Measurements from ENCODE around the gene HEXIM2. TPM values are rescaled to one million over a fixed set of nuclear protein-coding genes. Genes with fewer than 3 reads are reported as not detected.

The HEXIM2 gene
- total and polyA plus RNA-seq, 2 of the 4 experiments (the other 2 are of a cell fraction), result 4.5 to 6.1 TPM

DNA sequence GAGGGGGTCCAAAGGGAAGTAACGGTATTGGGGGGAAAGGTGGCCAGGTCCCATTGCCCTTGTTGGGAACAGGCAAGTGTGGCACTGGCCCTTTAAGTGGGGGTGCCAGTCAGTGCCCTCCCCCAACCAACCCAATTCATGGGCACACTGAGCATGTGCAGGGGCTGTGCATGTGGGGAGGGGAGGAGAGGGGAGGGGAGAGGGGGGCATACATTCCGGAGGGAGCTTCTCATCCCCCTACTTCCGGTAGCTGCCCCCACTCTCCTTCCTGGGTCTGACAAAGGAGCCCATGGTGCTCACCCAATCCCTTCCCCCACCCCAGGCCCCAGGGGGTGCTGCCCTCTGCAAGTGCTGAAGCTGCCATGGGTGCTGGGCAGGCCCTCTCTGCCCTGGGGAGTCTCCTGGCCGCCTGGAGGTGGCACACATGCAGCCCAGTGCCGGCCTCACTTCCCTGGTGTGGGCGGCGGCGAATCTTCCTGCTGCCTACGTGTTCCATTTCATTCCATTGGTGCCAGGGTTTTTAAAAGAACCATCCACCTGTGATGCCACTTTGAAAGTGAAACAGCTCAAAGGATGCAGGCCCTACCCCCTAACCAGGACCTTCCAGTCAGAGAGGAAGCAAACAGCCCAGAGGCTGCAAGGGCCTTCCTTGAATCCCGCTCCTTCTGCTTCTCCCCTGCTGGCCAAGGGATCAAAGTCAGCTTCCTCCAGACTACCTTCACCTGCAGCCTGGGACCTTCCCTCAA, 11.0 kb downstream of the HEXIM2 start:
- peak overlapping the region; percentile 87 for H3K14ac ChIP-seq (replicated peaks; ENCODE audit: low read depth, low read length)
- H4K20me1 ChIP-seq (ENCODE audit: insufficient read depth, low read length), result no peaks in the 10 kb centered on the region
- peaks cover 0 to 19% of the 10 kb centered on the region in 2 experiments; a peak in 1 of 4 replicates for H3K79me1 ChIP-seq (ENCODE audit: low read depth in 1 of 2, low read length in 2 of 2)
- peak overlapping the region; percentile 23 for H3K4me2 ChIP-seq (ENCODE audit: low read depth, low read length)
- ATAC-seq (ENCODE audit: low read depth) (peak; percentile 77), DNase-seq (peak; percentile 72)
- peak overlapping the region; percentile 96 for H4K91ac ChIP-seq (ENCODE audit: insufficient read depth, low read depth, low read length)
- 40% methylated on average over 1 of the region's 10 CpGs; no CpG with 5 or more reads in 1 of the 2 experiments for WGBS, 2 experiments (ENCODE audit: extremely low coverage in 2 of 2, insufficient read length in 1 of 2)
- H2AFZ ChIP-seq (replicated peaks; ENCODE audit: low read length, poor library complexity), result peak overlapping the region; percentile 93
- ChIA-PET POLR2A (ENCODE audit: unreplicated experiment) (interaction anchor here (0.5 to 2.2 kb wide), 4 partner anchors 11 to 236 kb away, joined by 4 to 10 read pairs (median 8); partner anchors contain the start of genes HEXIM1 and HEXIM2), CTCF (interaction anchor here (0.6 to 1.2 kb wide), 2 partner anchors 21 to 37 kb away, joined by 5 read pairs; partner anchors contain the start of gene ACBD4)
- peak overlapping the region; percentile 72; the same call in 1 of the 2 replicates for H3K23ac ChIP-seq (ENCODE audit: low read depth, low read length)
- peak overlapping the region; percentile 83 for H4K5ac ChIP-seq (ENCODE audit: low read depth, low read length)
- BruUV-seq (replicated peaks), result no TSS peak
- H2BK15ac ChIP-seq (ENCODE audit: low read depth, low read length), result peak overlapping the region; percentile 93; the same call in 2 of the 3 replicates
- dilution Hi-C loops (cut with HindIII; ENCODE audit: low sequenced_read_pairs, unreplicated experiment), result no loop called here
- intact Hi-C loops (cut with micrococcal nuclease), result no loop called here
- peak overlapping the region; percentile 82 for H2BK20ac ChIP-seq (ENCODE audit: low read depth, low read length)
- peak overlapping the region; percentile 7; the same call in 1 of the 2 replicates for H3K9ac ChIP-seq (ENCODE audit: low read depth, low read length)
- H3K4me1 ChIP-seq (ENCODE audit: control insufficient read depth, insufficient read depth, low read length), result peaks cover 30% of the 10 kb centered on the region
- H2AK9ac ChIP-seq (replicated peaks; ENCODE audit: low read depth, low read length, poor library complexity), result peak overlapping the region; percentile 95
- peak overlapping the region; percentile 98 to 99 for H4K8ac ChIP-seq (ENCODE audit: low read depth in 2 of 2, low read length in 2 of 2)
- peak overlapping the region; percentile 96 for H3K4ac ChIP-seq (ENCODE audit: low read depth, low read length)
- peak overlapping the region; percentile 78 for H2BK5ac ChIP-seq (ENCODE audit: low read depth, low read length, poor library complexity, severe bottlenecking)
- H2AK5ac ChIP-seq (ENCODE audit: low read depth, low read length), result peak overlapping the region; percentile 96
- H3K36me3 ChIP-seq (ENCODE audit: control insufficient read depth, insufficient read depth, low read length), result peaks cover 4% of the 10 kb centered on the region; the same call in 1 of the 2 replicates
- no peaks in the 10 kb centered on the region for H3K9me3 ChIP-seq (ENCODE audit: control insufficient read depth, insufficient read depth, low read length)
- in situ Hi-C loops (cut with MboI; ENCODE audit: low sequenced_read_pairs), result no loop called here
- H2BK120ac ChIP-seq (ENCODE audit: low read depth, low read length), result peak overlapping the region; percentile 88
- H3K27ac ChIP-seq (ENCODE audit: insufficient read depth, low read length), result peak overlapping the region; percentile 71
- H3K27me3 ChIP-seq (ENCODE audit: control insufficient read depth, insufficient read depth, low read length), result no peaks in the 10 kb centered on the region
- H3K18ac ChIP-seq (ENCODE audit: low read depth, low read length), result peak overlapping the region; percentile 48
- peaks cover 33% of the 10 kb centered on the region for H3K9me1 ChIP-seq (ENCODE audit: insufficient read depth, low read length)
- H3K56ac ChIP-seq (ENCODE audit: extremely low read depth, insufficient read depth, low read length), result no peak overlapping the region
- TF ChIP-seq MAZ (IDR thresholded peaks at IDR 0.05; ENCODE audit: borderline replicate concordance, low read depth, low read length), result peak; percentile 83; the same call in 1 of the 2 replicates
- TF ChIP-seq MXI1 (IDR thresholded peaks at IDR 0.05; ENCODE audit: borderline replicate concordance, low read depth, low read length), result no peak
- no peak overlapping the region for H3K4me3 ChIP-seq (ENCODE audit: insufficient read depth, low read depth, low read length)

All from IMR-90 (cell line).